CD4-positive, alpha-beta T cell treated with Interleukin-17A for 4 hours (primary cell): ENCODE data around the gene LMF1.
"Not testable (repeated sequence)": the region's sequence is repeated elsewhere in the genome, so short reads cannot be mapped to it uniquely, and the experiment has no call there.

Experiments
- DNase-seq: peaks from one replicate; pipeline ENCODE4 v3.0.0-alpha.2; 2020; ENCODE audit warnings: mixed read lengths

The LMF1 gene

GRCh38 chr16:891353-891740 lies 79.4 kb downstream of the LMF1 start:
- no peak for DNase-seq

GRCh38 chr16:890716-891352 lies 80.0 kb downstream of the LMF1 start:
- no peak for DNase-seq

DNA sequence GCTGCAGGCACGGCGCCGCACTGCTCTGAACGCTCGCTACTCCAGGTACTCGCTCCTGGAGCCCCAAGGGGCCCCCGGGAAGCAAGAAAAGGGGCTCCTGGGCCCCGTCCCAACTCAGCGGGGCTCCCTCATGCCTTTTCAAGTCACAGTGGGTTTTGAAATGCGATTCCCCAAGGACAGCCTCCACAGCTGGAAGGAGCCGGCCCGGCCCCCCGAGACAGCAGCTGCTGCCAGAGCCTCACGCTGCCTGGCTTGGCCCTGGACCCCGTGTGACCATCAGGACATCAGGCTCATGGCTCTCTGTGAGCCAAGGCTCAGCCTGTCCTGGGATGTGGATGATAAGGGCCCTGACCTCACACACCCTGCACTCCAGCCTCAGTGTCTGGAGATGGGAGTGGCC lies 80.6 kb downstream of the LMF1 start:
- DNase-seq: no peak

DNA sequence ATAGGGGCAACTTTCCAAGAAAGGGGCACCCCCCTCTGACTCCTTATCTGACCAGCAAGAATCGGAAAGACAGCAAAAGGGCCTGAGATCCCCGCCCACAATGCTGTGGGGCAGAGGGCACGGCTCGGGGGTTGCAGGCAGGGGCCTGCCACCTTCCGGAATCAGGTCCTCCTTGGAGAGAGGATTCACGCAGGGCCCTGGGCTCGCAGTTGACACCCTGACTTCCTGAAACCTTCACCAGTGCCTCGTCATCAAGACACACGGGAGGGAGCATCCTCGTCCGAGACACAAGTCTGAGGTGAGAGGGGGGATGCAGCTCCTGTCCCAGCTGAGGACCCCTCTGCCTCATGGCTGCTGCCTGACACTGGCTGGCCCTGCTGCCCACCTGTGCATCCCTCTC lies 81.2 kb downstream of the LMF1 start:
- no peak for DNase-seq

DNA sequence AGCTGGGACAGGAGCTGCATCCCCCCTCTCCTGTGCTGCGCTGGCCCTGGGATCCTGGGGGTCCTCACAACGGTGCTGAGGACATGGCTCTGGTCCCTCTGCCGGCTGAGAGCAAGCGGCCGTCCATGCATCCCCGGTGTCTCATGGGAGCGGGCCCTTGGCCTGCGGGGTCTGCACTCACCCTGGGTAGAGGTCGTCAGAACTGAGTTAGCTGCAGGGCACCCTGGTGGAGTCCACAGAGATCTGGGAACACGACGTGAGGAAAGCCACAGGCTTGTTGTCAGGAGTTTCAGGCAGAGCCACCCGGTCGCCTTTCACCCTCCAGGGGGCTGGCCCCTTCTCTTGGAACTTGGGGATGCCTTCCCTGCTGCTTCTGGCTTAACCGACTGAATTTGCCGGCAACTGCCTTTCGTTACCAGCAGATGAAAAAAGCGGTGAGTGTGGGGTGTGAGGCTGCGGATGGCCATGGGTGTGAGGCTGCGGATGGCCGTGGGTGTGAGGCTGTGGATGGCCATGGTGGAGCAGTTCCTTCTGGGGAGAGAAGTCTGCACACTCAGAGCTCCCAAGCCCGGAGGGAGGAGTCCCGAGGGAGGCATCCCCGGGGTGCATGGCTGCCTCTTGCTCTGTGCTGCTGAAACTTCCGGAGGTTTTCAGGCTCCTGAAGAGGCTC lies 81.7 kb downstream of the LMF1 start:
- no peak for DNase-seq

GRCh38 chr16:888456-888855 lies 82.3 kb downstream of the LMF1 start:
- not testable (repeated sequence) for DNase-seq

- no peak for DNase-seq
Observed at GRCh38 chr16:887846-888245, 82.9 kb downstream of the LMF1 start.

- DNase-seq: no peak
Observed at GRCh38 chr16:886802-887731, 83.7 kb downstream of the LMF1 start.

DNA sequence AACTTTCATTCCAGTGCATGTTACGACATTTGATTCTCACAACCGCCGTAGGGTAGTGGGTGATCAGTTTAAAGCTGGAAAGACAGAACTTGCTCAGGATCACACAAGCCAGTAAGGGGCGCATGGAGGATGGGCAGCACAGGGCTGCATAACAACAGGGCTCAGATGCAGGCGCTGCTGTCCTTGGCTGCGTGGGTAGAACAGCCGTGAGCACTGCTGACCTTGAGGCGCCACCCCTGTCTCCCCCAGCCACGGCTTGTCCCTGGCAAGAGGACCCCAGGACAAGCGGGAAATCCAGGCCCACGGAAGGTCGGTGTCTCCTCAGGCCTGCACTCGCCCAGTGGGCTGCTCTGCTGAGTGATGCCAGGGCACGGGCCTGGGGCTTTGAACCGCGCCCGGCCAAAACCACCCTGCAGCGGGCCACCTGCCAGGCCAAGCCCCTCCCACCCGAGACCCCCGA lies 84.7 kb downstream of the LMF1 start:
- no peak for DNase-seq

DNA sequence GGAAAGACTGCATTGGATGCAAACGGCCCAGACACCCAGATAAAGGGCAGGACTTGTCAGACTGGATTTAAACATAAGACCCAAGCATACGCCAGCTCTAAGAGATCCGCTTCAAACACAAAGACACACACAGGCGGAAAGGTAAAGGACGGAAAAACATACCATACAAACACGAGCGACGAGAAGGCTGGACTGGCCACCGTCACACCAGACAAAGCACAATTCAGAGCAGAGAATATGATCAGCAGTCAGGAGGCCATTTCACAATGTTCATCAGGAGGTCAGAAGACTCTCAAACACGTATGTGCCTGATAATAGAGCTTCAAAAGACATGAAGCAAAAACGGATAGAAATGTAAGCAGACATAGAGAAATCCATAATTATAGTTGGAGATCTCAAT lies 85.4 kb downstream of the LMF1 start:
- DNase-seq: no peak

GRCh38 chr16:884232-884631 lies 86.6 kb downstream of the LMF1 start:
- no peak for DNase-seq

DNA sequence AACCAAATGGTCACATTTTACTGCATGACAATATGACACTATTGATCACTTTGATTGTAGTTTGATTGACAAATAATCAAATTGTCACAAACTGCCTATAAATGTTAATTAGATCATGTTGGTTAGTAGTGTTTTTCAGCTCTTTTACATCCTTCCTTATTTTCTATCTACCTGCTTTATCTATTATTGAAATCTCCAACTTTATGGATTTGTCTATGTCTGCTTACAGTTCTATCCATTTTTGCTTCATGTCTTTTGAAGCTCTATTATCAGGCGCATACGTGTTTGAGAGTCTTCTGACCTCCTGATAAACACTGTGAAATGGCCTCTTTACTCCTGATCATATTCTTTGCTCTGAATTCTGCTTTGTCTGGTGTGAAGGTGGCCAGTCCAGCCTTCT lies 87.0 kb downstream of the LMF1 start:
- no peak for DNase-seq

- DNase-seq: no peak
Observed at GRCh38 chr16:883340-883739, 87.4 kb downstream of the LMF1 start.

DNA sequence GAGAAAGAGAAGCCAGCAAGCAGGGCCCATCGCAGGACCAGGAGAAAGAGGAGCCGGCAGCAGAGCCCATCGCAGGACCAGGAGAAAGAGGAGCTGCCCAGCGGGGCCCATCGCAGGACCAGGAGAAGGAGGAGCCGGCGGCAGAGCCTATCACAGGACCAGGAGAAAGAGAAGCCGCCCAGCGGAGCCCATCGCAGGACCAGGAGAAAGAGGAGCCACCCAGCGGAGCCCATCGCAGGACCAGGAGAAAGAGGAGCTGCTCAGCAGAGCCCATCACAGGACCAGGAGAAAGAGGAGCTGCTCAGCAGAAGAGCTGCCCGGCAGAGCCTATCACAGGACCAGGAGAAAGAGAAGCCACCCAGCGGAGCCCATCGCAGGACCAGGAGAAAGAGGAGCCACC lies 88.1 kb downstream of the LMF1 start:
- DNase-seq: not testable (repeated sequence)

GRCh38 chr16:882256-882655 lies 88.5 kb downstream of the LMF1 start:
- no peak for DNase-seq

GRCh38 chr16:881219-882097 lies 89.3 kb downstream of the LMF1 start:
- DNase-seq: no peak

DNA sequence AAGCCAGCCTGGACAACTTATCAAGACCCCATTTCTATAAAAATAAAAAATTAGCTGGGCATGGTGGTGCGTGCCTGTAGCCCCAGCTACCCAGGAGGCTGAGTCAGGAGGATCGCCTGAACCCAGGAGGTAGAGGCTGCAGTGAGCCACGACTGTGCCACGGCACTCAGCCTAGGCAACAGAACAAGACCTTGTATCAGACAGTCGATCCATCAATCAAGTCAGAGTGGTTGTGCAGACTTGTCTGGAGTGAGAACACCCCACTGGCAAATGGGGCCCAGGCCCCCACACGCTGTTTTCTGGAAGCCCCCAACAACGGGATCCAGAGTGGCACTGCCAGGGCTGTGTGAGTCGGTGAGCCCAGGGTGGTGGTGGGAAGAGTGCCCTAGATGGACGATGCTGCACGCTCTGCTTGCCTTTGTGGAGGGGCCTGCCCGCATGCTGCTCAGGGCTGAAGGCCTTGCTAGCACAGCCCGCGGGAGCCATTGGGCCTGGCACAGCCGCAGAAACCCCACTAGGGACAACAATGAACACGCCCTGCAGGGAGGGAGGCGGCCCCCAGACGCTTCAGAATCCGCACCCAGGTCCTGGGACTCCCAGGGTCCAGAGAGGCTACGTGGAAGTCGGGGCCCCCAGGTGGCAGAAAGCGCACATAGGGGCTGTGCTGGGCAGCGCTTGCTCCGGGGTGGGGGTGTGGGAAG lies 90.2 kb downstream of the LMF1 start:
- DNase-seq: no peak

GRCh38 chr16:879986-880385 lies 90.8 kb downstream of the LMF1 start:
- no peak for DNase-seq

DNA sequence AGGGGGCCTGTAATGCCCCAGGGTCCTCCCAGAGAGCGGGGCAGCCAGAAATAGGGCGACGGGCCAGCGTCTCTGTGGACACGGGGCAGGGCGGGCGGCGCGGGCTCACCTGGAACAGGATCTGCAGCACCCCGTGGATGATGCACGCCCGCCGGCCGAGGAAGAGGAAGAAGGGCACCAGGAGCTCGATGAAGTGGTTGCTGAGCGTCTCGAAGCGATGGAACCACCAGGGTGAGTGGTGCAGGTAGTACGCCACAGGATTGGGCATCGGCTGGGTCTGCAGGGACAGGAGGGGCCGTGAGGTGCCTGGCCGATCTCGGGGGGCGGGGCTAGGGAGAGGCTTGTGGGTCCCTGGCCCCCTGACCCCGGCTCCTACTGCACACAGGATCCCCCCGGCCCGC lies 91.3 kb downstream of the LMF1 start:
- no peak for DNase-seq

DNA sequence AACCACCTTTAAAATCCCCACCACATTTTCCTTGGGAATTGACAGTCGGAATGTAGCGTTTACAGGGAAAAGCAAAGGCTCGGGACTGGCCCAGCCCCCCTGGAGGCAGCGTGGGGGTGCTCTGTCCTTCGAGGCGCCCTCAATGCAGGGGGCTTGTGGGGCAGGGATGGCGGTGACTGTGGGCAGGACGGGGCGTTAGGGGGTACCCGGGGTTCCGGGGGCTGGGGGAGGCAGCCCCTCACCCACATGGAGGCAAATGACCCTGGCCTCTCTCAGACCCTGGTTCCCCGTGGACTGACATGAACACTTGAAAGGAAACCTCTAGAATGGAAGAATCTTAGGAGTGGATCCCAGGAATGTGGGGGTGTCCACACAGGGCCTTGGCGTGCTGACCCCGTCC lies 91.9 kb downstream of the LMF1 start:
- no peak for DNase-seq

GRCh38 chr16:878072-878784 lies 92.6 kb downstream of the LMF1 start:
- no peak for DNase-seq
